ENCODE data around the gene IFIT1B.
A peak's percentile ranks its signal among the peaks of the same experiment; 100 is the strongest.
"Not testable (repeated sequence)": the region's sequence is repeated elsewhere in the genome, so short reads cannot be mapped to it uniquely, and the experiment has no call there.

Gene IFIT1B

GRCh38 chr10:89377705-89378637 is at the start of gene IFIT1B:
IFIT1B (plus strand) TSS chr10:89378056; CDS start chr10:89378136, 80 bp downstream.
- no peak for DNase-seq

GRCh38 chr10:89329151-89329550 is 48.7 kb upstream of the IFIT1B start:
- DNase-seq: no peak

GRCh38 chr10:89330014-89330413 is 47.8 kb upstream of the IFIT1B start:
- DNase-seq: not testable (repeated sequence)

GRCh38 chr10:89330537-89331212 is 47.2 kb upstream of the IFIT1B start:
- no peak for DNase-seq

GRCh38 chr10:89331487-89332122 is 46.3 kb upstream of the IFIT1B start:
- not testable (repeated sequence) for DNase-seq

GRCh38 chr10:89332123-89332633 is 45.7 kb upstream of the IFIT1B start:
- no peak for DNase-seq

- no peak for DNase-seq
Observed at GRCh38 chr10:89335226-89335625, 42.6 kb upstream of the IFIT1B start.

DNA sequence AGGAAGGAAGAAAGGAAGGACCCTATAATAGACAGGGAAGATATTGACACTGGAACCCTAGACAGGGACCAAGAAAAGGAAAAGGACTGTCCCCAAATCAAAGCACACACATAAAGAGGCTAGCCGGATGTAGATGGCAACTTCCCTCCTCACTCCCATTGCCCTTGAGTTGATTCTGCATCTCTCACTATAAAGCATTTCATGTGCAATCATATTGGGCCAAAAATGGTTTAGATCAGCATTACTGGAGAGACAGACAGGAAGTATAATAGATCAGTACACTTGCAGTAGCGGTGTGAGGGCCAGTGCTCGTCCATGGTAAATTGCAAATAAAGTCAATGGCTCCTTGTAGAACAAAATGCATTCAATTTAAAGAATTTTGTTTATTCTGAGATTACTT is 41.6 kb upstream of the IFIT1B start:
- no peak for DNase-seq

- peak; percentile 47 for DNase-seq
Observed at GRCh38 chr10:89337484-89337883, 40.4 kb upstream of the IFIT1B start.

DNA sequence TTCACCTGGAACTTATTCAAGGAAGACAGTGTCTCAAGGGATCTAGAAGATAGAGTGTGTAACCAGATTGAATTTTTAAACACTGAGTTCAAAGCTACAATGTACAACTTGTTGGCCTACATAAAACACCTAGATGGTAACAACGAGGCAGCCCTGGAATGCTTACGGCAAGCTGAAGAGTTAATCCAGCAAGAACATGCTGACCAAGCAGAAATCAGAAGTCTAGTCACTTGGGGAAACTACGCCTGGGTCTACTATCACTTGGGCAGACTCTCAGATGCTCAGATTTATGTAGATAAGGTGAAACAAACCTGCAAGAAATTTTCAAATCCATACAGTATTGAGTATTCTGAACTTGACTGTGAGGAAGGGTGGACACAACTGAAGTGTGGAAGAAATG is 39.1 kb upstream of the IFIT1B start:
- DNase-seq: no peak

GRCh38 chr10:89339875-89340274 is 38.0 kb upstream of the IFIT1B start:
- DNase-seq: no peak

DNA sequence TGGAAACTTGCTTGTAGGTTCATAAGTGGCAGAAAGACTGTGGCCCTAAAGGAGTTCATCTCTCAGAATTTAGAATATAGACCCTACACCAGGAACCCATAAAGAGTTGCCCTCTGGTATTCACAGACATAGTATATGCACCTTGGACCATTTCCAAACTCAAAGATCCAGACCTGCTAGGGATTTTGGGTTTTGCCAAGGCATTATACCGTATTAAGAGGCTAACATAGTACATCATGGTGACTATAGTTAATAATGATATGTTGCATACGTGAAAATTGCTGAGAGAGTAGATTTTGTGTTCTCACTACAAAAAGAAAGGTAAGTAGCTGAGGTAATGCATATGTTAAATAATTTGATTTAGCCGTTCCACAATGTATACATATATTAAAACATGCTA is 36.2 kb upstream of the IFIT1B start:
- no peak for DNase-seq

DNA sequence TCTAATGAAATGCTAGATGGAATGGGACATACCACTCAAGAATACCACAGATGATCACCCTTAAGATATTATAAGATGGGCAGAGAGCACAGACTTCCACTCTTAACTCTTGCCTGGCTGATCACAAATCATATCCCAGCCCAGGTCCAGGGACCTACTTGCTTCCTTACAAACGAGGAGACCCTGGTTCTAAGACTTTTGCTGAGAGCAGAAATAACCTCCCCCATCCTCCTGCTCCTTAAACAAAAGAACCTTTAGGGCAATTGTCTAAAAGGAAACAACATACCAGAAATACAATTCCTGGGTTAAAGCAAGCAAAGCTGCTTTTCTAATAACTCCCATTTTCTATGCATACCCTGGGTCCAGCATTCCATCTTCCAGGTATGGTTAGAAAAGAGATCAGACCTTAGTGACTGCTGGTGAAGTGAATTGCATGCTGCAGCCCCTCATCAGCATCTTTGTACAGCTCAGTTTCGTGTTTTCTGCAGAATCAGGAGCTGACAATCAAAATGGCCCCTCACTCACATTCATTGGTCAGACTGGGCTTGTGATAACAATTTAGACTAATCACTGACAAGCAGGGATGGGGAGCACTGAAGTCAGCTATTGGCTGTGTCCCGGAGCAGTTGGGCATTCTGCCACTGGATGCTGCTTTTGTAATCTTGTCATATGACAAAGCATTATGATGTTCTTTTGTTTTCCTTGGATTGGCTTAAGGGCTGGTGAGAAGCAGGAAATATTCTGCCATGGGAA is 35.5 kb upstream of the IFIT1B start:
- DNase-seq: no peak

- DNase-seq: no peak
Observed at GRCh38 chr10:89343089-89343767, 34.6 kb upstream of the IFIT1B start.

GRCh38 chr10:89344156-89344555 is 33.7 kb upstream of the IFIT1B start:
- DNase-seq: no peak

GRCh38 chr10:89345367-89346000 is 32.4 kb upstream of the IFIT1B start:
- DNase-seq: no peak

DNA sequence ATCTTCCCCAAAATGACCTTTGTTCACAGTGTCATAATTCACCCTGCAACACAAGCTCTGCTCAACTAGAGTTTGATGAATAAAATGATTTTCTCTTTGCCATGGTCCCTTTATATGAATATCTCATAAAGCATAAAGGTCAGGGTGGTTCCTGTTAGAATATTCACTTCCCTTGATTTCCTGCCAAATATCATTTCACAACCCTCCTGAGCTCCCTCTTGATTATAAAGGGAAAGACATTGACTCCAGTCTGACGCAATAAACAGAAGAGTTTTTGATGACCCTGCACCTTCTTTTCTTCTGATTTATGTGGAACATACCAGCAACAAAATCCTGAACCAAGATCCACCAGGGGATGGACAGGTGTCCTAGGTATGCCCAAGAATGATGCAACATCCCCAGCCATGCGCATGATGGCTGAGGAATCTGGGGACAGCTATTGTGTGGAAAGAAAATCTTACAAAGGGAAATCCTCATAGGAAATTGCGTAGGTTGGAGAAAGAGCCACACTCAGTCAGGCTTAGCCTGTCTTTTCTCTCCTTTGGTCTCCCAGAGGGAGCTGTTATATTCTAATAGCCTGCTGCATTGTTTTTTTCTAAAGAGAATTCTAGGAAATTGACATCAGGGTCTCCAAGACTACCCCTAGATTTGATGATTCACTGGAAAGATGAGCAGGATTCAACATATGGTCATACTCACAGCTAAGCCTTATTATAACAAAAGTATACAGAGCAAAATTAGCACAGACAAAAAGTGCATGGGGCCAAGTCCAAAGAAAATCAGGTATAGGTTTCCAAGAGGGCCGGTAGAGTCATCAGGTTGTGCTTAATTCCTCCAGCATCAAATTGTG is 31.2 kb upstream of the IFIT1B start:
- no peak for DNase-seq

- DNase-seq: no peak
Observed at GRCh38 chr10:89347701-89348457, 30.0 kb upstream of the IFIT1B start.

DNA sequence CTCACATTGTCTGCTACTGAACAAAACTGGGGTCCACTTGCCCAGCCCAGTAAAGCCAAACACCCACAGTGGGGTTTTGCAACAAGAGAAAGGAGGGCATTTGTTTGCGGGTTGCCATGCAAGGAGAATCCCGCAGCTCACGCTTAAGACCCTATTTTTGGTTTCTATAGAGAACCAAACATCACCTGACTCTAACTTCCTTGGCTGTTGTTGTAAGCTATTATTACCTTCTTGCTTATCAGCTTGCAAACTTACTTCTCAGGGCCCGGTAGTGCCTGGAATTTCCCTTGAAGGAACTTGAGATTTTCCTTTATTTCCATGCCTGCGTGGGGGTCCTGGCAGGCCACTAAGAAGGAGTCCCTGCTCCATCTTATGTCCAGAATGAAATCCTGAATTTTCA is 29.4 kb upstream of the IFIT1B start:
- DNase-seq: no peak

DNA sequence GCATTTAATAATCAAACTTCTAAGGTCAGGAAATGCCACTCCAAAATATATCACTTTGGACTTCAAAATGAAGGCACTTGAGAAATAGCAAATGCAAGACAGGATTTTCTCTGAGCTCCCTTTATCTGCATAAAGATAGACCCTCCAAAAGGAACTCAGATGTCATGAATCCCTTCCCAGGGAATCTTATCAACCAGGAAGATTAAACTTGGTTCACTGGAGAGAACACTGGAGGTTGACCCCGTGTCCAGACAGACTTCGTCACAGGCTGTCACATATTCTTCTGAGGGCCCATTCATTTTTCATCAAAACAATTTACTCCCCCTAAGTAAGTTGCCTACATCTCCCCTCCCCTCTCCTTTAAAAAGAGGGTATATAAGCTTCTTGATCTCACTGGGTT is 28.9 kb upstream of the IFIT1B start:
- DNase-seq: no peak

Data from stimulated activated CD4-positive, alpha-beta T cell treated with anti-CD3 and anti-CD28 coated beads, Interleukin-1b, Interleukin-23, amount 100 ng/mL, for 48 hours (primary cell).